Spinal cord (tissue), 10 donors: ENCODE results near the gene PCDHGA8. TPM values are rescaled to one million over a fixed set of nuclear protein-coding genes. Genes with fewer than 3 reads are reported as not detected.
"Not testable (repeated sequence)": the region's sequence is repeated elsewhere in the genome, so short reads cannot be mapped to it uniquely, and the experiment has no call there.

Experiments used
- DNase-seq, 6 donors: peaks; one replicate each; pipeline versions ENCODE4 v3.0.0 to v3.0.0-alpha.2; 2013 to 2015; ENCODE audit warnings: low spot score in 6 of 6, low read depth in 4 of 6
- H3K27ac ChIP-seq: one replicate; pipeline ENCODE4 v1.5.1; 2013; ENCODE audit warnings: low read depth, low read length, control low read depth
- H3K27me3 ChIP-seq: one replicate; pipeline ENCODE4 v1.6.1; 2013; ENCODE audit warnings: low read length; ENCODE audit not compliant: control insufficient read depth, insufficient read depth
- H3K36me3 ChIP-seq: one replicate; pipeline ENCODE4 v1.6.1; 2013; ENCODE audit warnings: low read length; ENCODE audit not compliant: control insufficient read depth, insufficient read depth
- H3K4me1 ChIP-seq: one replicate; pipeline ENCODE4 v1.6.1; 2013; ENCODE audit warnings: low read length; ENCODE audit not compliant: control insufficient read depth, insufficient read depth
- H3K4me3 ChIP-seq: one replicate; pipeline ENCODE4 v1.5.1; 2013; ENCODE audit warnings: low read depth, low read length, control low read depth
- H3K9me3 ChIP-seq: one replicate; pipeline ENCODE4 v1.6.1; 2013; ENCODE audit warnings: low read length; ENCODE audit not compliant: control insufficient read depth, insufficient read depth
- WGBS: methylation state at CpG from one replicate; pipeline ENCODE4 v1.1.5; 2013; ENCODE audit warnings: missing lambda C conversion rate; ENCODE audit not compliant: insufficient coverage; 5-methylcytosine and 5-hydroxymethylcytosine counted together
- polyA plus RNA-seq, 2 donors: library from polyadenylated mRNA; unstranded; fragments of 120-200 nt; gene quantifications; one replicate each; pipeline ENCODE4 v1.2.1, GENCODE V29; 2013; ENCODE audit not compliant: insufficient read length in 2 of 2
- total RNA-seq, 2 donors: library from RNA; depleted of rRNA in 1 of 2; stranded (reverse); fragments of 120-200 nt in 1 of 2; fragments of >200 nt in 1 of 2; gene quantifications; one replicate each; pipeline versions ENCODE4 v1.2.3 to v1.2.4, GENCODE V29; 2013 to 2014
- donor health status: healthy.

PCDHGA8 gene
- total and polyA plus RNA-seq, 4 donors: 1.9 to 5.6 (median 3.4) TPM

GRCh38 chr5:141402553-141403243 lies 10.3 kb downstream of the PCDHGA8 start, which contains the start of gene PCDHGA9:
TSS of gene PCDHGA9 (plus strand) at chr5:141402778. CDS start at chr5:141402953, 175 bp downstream.
- H3K36me3 ChIP-seq: peaks cover 16% of the 10 kb centered on the region
- peaks cover 15% of the 10 kb centered on the region for H3K4me1 ChIP-seq
- DNase-seq: peak in 2 of 6 donors; percentile 44 to 62
- WGBS: 9% methylated on average over 23 of the region's 27 CpGs
- H3K9me3 ChIP-seq: peaks cover 54% of the 10 kb centered on the region
- peak within 1 kb of the TSS; percentile 17 for H3K4me3 ChIP-seq
- H3K27ac ChIP-seq: no peak within 1 kb of the TSS
- no peaks in the 10 kb centered on the region for H3K27me3 ChIP-seq

- Histone ChIP-seq H3K9me3 (peaks cover 55% of the 10 kb centered on the region), H3K27ac (no peak overlapping the region), H3K36me3 (peaks cover 21% of the 10 kb centered on the region)
Observed at GRCh38 chr5:141403387-141403786, 11.0 kb downstream of the PCDHGA8 start.

GRCh38 chr5:141407790-141408505 lies 15.5 kb downstream of the PCDHGA8 start, which contains the start of gene PCDHGB6:
TSS of gene PCDHGB6 (plus strand) at chr5:141408021. CDS start at chr5:141408203, 182 bp downstream.
- H3K27me3 ChIP-seq, H3K27ac ChIP-seq: not testable (repeated sequence)
- H3K4me3 ChIP-seq: peak within 1 kb of the TSS; percentile 27
- peaks cover 23% of the 10 kb centered on the region for H3K36me3 ChIP-seq
- peaks cover 18% of the 10 kb centered on the region for H3K4me1 ChIP-seq
- peak in 2 of 6 donors; percentile 55 to 76 for DNase-seq
- peaks cover 53% of the 10 kb centered on the region for H3K9me3 ChIP-seq
- WGBS: 4% methylated on average over 46 of the region's 51 CpGs

More at GRCh38 chr5:141403387-141403786, 11.0 kb downstream of the PCDHGA8 start:
- DNase-seq: no peak
- no peaks in the 10 kb centered on the region for H3K27me3 ChIP-seq
- 20% methylated on average over 19 of the region's 22 CpGs for WGBS
- no peak overlapping the region for H3K4me3 ChIP-seq
- H3K4me1 ChIP-seq: peaks cover 18% of the 10 kb centered on the region

GRCh38 chr5:141409598-141410306 lies 17.3 kb downstream of the PCDHGA8 start:
- 16% methylated on average over 64 of the region's 64 CpGs for WGBS
- Histone ChIP-seq H3K27me3 (peaks cover 2% of the 10 kb centered on the region), H3K4me3 (no peak overlapping the region), H3K4me1 (peaks cover 21% of the 10 kb centered on the region), H3K36me3 (peaks cover 24% of the 10 kb centered on the region), H3K27ac (no peak overlapping the region), H3K9me3 (peaks cover 56% of the 10 kb centered on the region)
- DNase-seq: no peak

GRCh38 chr5:141411575-141411974 lies 19.1 kb downstream of the PCDHGA8 start:
- no peak overlapping the region for H3K4me3 ChIP-seq
- H3K4me1 ChIP-seq: peaks cover 18% of the 10 kb centered on the region
- 54% methylated on average over 2 of the region's 3 CpGs for WGBS
- H3K9me3 ChIP-seq: peaks cover 60% of the 10 kb centered on the region
- no peak overlapping the region for H3K27ac ChIP-seq
- no peak for DNase-seq
- peaks cover 2% of the 10 kb centered on the region for H3K27me3 ChIP-seq
- H3K36me3 ChIP-seq: peaks cover 21% of the 10 kb centered on the region

GRCh38 chr5:141412854-141413539 lies 20.6 kb downstream of the PCDHGA8 start, which contains the start of gene PCDHGA10:
TSS of gene PCDHGA10 (plus strand) at chr5:141412987. CDS start at chr5:141413176, 189 bp downstream.
- Histone ChIP-seq H3K4me1 (peaks cover 14% of the 10 kb centered on the region), H3K27ac (no peak within 1 kb of the TSS), H3K9me3 (peaks cover 60% of the 10 kb centered on the region), H3K36me3 (peaks cover 23% of the 10 kb centered on the region), H3K27me3 (peaks cover 2% of the 10 kb centered on the region), H3K4me3 (peak within 1 kb of the TSS; percentile 11)
- 15% methylated on average over 30 of the region's 31 CpGs for WGBS
- peak in 2 of 6 donors; percentile 57 to 73 for DNase-seq

- H3K4me3 ChIP-seq: no peak overlapping the region
- peaks cover 61% of the 10 kb centered on the region for H3K9me3 ChIP-seq
Observed at GRCh38 chr5:141413540-141414069, 21.2 kb downstream of the PCDHGA8 start.

GRCh38 chr5:141414548-141415274 lies 22.3 kb downstream of the PCDHGA8 start:
- peaks cover 13% of the 10 kb centered on the region for H3K4me1 ChIP-seq
- H3K27me3 ChIP-seq, H3K4me3 ChIP-seq, DNase-seq, H3K27ac ChIP-seq: not testable (repeated sequence)
- H3K36me3 ChIP-seq: peaks cover 28% of the 10 kb centered on the region
- WGBS: 22% methylated on average over 38 of the region's 46 CpGs
- H3K9me3 ChIP-seq: peaks cover 63% of the 10 kb centered on the region

More at GRCh38 chr5:141413540-141414069, 21.2 kb downstream of the PCDHGA8 start:
- DNase-seq: peak in 1 of 6 donors; percentile 4
- WGBS: 19% methylated on average over 21 of the region's 25 CpGs
- Histone ChIP-seq H3K4me1 (peaks cover 14% of the 10 kb centered on the region), H3K36me3 (peaks cover 21% of the 10 kb centered on the region), H3K27me3 (peaks cover 2% of the 10 kb centered on the region), H3K27ac (no peak overlapping the region)
